Hematopoietic multipotent progenitor cell treated with erythropoietin and hydrocortisone succinate and interleukin-3 and kit ligand, for 17 days (in vitro differentiated cells): ENCODE results near the gene C2CD4D.
"Not testable (repeated sequence)": the region's sequence is repeated elsewhere in the genome, so short reads cannot be mapped to it uniquely, and the experiment has no call there.

Source experiments
- DNase-seq: peaks from one replicate; pipeline ENCODE4 v3.0.0-alpha.2; 2015; ENCODE audit warnings: low spot score

Gene C2CD4D

DNA sequence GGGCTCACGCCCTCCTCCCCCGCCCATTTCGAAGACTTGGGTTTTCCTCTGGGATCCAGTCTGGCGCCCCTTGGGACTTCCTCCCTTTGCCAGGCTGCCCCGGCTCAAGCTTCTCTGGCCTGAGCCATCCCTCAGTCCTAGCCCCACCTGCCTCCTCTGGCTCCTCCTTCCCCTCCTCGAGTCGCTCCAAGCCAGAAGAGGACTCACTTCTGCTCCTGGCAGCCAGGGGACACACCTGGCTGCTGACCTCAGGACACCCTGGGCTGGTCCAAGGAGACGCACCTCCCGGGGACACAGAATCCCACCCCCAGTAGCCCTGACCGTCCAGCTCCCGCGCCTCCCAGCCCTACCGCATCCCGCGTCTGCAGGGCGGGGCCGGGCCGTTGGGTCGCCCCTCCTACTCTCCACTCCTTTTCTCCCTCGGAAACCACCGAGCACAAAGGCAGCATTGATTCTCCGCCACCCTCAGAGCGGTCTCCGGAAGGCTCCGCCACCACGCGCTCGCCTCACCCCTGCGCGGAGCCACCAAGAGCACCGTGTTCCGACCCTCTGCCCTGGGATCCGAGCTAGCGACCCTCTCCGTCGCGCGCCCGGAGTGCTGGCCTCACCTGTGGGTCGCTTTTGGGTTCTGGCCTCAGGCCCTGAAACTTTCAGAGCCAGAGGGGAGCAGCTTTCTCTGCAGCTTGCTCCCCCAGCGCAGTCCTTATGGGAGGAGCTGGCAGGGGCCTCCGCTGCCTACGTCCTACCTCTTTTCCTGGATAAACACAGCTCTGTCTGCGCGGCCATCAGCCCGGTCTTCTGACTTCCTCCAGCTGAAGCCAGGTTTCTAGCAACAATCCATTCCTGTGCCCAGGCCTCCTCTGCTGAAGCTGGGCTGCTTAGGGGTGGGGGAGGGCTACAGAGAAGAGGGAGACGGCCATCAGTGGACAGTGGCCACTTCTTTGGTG lies at the start of gene C2CD4D:
C2CD4D (minus strand) TSS at position 364 of the 947 bp plus-strand sequence. CDS start 831 bp downstream, outside the sequence.
- DNase-seq = no peak

GRCh38 chr1:151888972-151889570 lies 49.5 kb upstream of the C2CD4D start:
- peak; percentile 38 for DNase-seq

GRCh38 chr1:151887028-151887427 lies 47.4 kb upstream of the C2CD4D start:
- DNase-seq = no peak

DNA sequence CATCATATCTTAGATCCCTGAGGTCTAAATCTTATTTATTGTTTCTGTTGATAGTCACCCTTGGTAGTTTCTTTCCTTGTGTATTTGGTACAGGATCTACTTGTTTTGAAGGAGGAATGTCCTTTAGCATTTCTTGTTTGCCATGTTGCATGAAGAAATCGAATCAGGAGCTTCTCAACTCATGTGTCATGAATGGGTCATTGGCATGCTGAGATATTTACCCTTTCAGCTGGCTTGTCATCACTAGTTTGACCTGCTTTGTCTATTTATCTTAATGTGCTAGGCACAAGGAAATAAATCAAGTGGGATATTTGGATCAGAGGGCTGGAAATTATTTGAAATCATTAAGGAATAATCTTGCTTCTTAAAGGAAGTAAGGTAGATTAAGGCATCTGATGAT lies 45.9 kb upstream of the C2CD4D start:
- no peak for DNase-seq

DNA sequence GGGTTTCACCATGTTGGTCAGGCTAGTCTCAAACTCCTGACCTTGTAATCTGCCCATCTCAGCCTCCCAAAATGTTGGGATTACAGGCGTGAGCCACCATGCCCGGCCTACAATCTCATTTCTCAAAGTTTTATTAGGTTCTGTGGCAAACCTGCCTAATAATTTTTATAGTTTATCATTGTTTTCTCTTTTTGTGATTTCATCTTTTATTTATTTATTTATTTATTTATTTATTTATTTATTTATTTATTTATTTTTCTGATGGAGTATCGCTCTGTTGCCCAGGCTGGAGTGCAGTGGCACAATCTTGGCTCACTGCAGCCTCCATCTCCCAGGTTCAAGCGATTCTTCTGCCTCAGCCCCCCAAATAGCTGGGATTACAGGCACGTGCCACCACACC lies 45.3 kb upstream of the C2CD4D start:
- DNase-seq = not testable (repeated sequence)

GRCh38 chr1:151884445-151884844 lies 44.8 kb upstream of the C2CD4D start:
- DNase-seq = not testable (repeated sequence)

DNA sequence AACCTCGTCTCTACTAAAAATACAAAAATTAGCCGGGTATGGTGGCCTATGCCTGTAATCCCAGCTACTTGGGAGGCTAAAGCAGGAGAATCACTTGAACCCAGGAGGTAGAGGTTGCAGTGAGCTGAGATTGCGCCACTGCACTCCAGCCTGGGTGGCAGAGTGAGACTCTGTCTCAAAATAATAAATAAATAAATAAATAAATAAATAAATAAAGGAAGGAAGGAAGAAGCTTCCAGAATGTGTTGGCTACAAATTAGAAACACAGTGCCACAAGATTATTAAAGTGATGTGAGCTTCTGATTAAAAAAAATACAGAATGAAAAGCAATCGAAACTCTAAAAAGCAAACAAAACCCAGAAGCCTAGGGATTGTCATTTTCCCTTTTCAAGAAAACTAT lies 44.3 kb upstream of the C2CD4D start:
- DNase-seq = not testable (repeated sequence)

GRCh38 chr1:151882918-151883317 lies 43.3 kb upstream of the C2CD4D start:
- DNase-seq = not testable (repeated sequence)

DNA sequence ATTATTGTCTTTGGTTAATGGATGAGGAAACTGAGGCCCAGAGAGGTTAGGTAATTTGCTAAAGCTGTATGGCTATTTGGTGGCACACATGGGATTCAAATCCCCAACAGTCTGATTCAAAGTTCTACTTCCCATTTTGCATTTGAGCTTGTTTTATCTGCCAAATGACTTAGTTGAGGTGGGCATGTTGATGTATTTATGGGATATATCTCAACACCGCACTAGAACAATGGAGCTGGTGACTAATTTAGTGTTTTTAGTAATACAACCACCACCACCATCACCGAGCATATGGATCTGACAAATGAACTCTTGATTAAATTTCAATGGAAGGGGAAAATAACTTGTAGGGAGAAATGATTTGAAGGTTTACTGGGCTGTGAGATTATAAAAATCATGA lies 42.8 kb upstream of the C2CD4D start:
- no peak for DNase-seq

DNA sequence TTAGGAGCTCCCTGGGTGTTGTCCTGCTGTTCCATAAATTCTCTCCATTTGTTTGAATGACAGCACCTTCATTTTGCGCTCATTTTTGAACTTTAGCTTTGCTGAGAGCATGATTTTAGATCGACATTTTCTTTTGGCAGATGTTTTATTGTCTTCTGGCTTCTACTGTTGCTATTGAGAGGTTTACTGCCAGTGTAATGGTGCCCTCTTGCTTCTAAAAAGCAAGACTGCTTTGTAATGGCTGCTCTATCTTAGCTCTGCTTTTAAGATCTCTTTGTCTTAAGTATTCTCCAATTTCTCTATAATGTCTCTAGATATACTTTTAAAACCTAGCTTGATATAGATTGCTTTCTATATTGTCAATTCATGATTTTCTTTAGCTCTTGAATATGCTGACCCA lies 41.9 kb upstream of the C2CD4D start:
- DNase-seq = no peak

- no peak for DNase-seq
Observed at GRCh38 chr1:151875419-151876097, 35.9 kb upstream of the C2CD4D start.

- DNase-seq = not testable (repeated sequence)
Observed at GRCh38 chr1:151872776-151873175, 33.2 kb upstream of the C2CD4D start.

DNA sequence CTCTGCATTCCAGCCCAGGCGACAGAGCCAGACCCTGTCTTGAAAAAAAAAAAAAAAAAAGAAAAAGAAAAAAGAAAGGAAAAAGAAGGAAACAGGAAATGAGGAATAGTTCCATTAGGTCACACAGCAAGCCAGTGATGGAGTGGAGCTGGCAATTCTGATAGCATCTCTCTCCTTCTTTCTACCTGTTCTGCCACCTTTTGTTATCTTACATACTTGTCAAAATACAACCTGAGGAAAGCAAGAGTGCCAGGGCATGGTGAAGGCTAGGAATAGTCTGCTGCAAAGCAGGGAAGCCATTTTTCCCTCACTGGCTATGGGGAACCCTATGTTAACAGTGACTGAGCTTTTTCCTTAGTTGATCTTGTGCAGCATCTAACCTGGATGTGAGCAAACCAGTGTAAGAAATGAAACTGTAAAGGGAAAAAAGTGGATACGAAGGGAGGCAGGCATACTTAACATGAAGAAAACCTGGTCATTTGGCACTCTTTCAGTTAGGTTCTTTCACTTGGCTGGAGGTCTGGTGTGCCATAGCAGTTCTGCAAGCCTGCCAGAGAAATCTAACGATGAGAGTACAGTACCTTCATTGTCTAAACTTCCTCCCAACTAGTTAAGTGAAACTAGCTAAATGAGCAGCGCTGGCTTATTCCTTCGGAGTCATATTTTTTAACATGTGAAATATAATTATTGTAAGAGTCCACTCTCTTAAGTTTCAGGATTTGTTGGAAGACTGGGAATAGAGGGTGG lies 31.8 kb upstream of the C2CD4D start:
- DNase-seq = no peak

DNA sequence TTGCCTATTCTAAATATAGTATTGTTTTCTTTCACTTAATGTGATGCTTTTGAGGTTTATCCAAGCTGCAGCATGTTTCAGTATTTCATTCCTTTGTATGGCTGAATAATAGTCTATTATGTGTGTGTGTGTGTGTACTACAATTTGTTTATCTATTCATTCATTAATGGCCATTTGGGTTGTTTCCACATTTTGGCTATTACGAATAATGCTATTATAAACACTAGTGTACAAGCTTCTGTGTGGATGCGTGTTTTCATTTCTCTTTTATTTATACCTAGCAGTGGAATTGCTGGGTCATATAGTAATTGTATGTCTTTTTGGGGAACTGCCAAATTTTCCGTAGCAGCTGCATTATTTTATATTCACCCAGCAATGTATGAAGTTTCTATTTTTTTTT lies 28.9 kb upstream of the C2CD4D start:
- no peak for DNase-seq

GRCh38 chr1:151867765-151868411 lies 28.3 kb upstream of the C2CD4D start:
- no peak for DNase-seq

- DNase-seq = no peak
Observed at GRCh38 chr1:151867321-151867720, 27.7 kb upstream of the C2CD4D start.

GRCh38 chr1:151864411-151864810 lies 24.8 kb upstream of the C2CD4D start:
- no peak for DNase-seq

GRCh38 chr1:151862604-151863003 lies 23.0 kb upstream of the C2CD4D start:
- DNase-seq = no peak

GRCh38 chr1:151860504-151861187 lies 21.0 kb upstream of the C2CD4D start:
- no peak for DNase-seq

- DNase-seq = no peak
Observed at GRCh38 chr1:151859891-151860293, 20.3 kb upstream of the C2CD4D start.
